H9 (cell line): Measurements from ENCODE around the gene AK4. TPM values are rescaled to one million over a fixed set of nuclear protein-coding genes. Genes with fewer than 3 reads are reported as not detected.

Experiments
- DNase-seq: peaks from one replicate; pipeline ENCODE4 v3.0.0-alpha.2; 2017
- H2AFZ ChIP-seq: one replicate; pipeline ENCODE4 v1.6.1; 2013; ENCODE audit warnings: mild to moderate bottlenecking, low read length, control low read depth, moderate library complexity
- H2AK5ac ChIP-seq: 2 replicates; pipeline ENCODE4 v1.6.1; 2013; ENCODE audit warnings: low read length, control low read depth, mixed read lengths; ENCODE audit not compliant: insufficient read length
- H2BK120ac ChIP-seq: one replicate; pipeline ENCODE4 v1.6.1; 2013; ENCODE audit warnings: low read depth, mild to moderate bottlenecking, low read length, control low read depth, inconsistent platforms; ENCODE audit not compliant: poor library complexity, severe bottlenecking
- H2BK12ac ChIP-seq: 2 replicates; pipeline ENCODE4 v1.6.1; 2013; ENCODE audit warnings: low read length, control low read depth, mixed read lengths, low read depth; ENCODE audit not compliant: insufficient read length
- H2BK15ac ChIP-seq: 2 replicates; pipeline ENCODE4 v1.6.1; 2013; ENCODE audit warnings: low read depth, low read length, control low read depth
- H2BK20ac ChIP-seq: one replicate; pipeline ENCODE4 v1.6.1; 2013; ENCODE audit warnings: low read depth, mild to moderate bottlenecking, low read length, control low read depth, inconsistent platforms; ENCODE audit not compliant: poor library complexity, severe bottlenecking
- H2BK5ac ChIP-seq: 2 replicates; pipeline ENCODE4 v1.6.1; 2013; ENCODE audit warnings: low read length, control low read depth, mixed read lengths; ENCODE audit not compliant: insufficient read length
- H3K14ac ChIP-seq: 2 replicates; pipeline ENCODE4 v1.6.1; 2013; ENCODE audit warnings: low read length, control low read depth; ENCODE audit not compliant: insufficient read depth
- H3K18ac ChIP-seq: 2 replicates; pipeline ENCODE4 v1.6.1; 2013; ENCODE audit warnings: low read depth, mild to moderate bottlenecking, mixed read lengths, low read length, control low read depth; ENCODE audit not compliant: insufficient read length
- H3K23ac ChIP-seq: 2 replicates; pipeline ENCODE4 v1.6.1; 2013; ENCODE audit warnings: low read length, control low read depth, mixed read lengths, low read depth; ENCODE audit not compliant: insufficient read length
- H3K23me2 ChIP-seq: 2 replicates; pipeline ENCODE4 v1.6.1; 2013; ENCODE audit warnings: low read depth, mild to moderate bottlenecking, mixed read lengths, low read length, control low read depth; ENCODE audit not compliant: insufficient read length, poor library complexity, severe bottlenecking
- H3K27ac ChIP-seq: 2 replicates; pipeline ENCODE4 v1.5.1; 2013; ENCODE audit warnings: low read length, control low read depth, mixed read lengths, low read depth; ENCODE audit not compliant: insufficient read length
- H3K27me3 ChIP-seq: 2 replicates; pipeline ENCODE4 v1.6.1; 2013; ENCODE audit warnings: low read length, control low read depth, inconsistent platforms; ENCODE audit not compliant: insufficient read depth
- H3K4ac ChIP-seq: 2 replicates; pipeline ENCODE4 v1.6.1; 2013; ENCODE audit warnings: low read depth, mild to moderate bottlenecking, control low read depth, inconsistent platforms, low read length, moderate library complexity
- H3K4me1 ChIP-seq: 2 replicates; pipeline ENCODE4 v1.6.1; 2013; ENCODE audit warnings: low read length, control low read depth, inconsistent platforms; ENCODE audit not compliant: insufficient read depth
- H3K4me2 ChIP-seq: 2 replicates; pipeline ENCODE4 v1.6.1; 2013; ENCODE audit warnings: low read length, control low read depth, mixed read lengths; ENCODE audit not compliant: insufficient read length, insufficient read depth
- H3K56ac ChIP-seq: 2 replicates; pipeline ENCODE4 v1.6.1; 2013; ENCODE audit warnings: low read depth, mild to moderate bottlenecking, mixed read lengths, low read length, control low read depth; ENCODE audit not compliant: insufficient read length
- H3K79me1 ChIP-seq: 2 replicates; pipeline ENCODE4 v1.6.1; 2013; ENCODE audit warnings: low read depth, mild to moderate bottlenecking, moderate library complexity, low read length, control low read depth, inconsistent platforms; ENCODE audit not compliant: insufficient read depth, poor library complexity, severe bottlenecking
- H3K79me2 ChIP-seq: 2 replicates; pipeline ENCODE4 v1.6.1; 2013; ENCODE audit warnings: low read length, control low read depth, inconsistent platforms; ENCODE audit not compliant: insufficient read depth
- H3K9ac ChIP-seq: 2 replicates; pipeline ENCODE4 v1.6.1; 2013; ENCODE audit warnings: low read length, control low read depth, mixed read lengths; ENCODE audit not compliant: insufficient read length; ENCODE audit errors: extremely low read depth
- H3K9me3 ChIP-seq: one replicate; pipeline ENCODE4 v1.6.1; 2013; ENCODE audit warnings: low read depth, low read length, inconsistent platforms; ENCODE audit not compliant: control insufficient read depth
- H3T11ph ChIP-seq: one replicate; pipeline ENCODE4 v1.6.1; 2013; ENCODE audit warnings: mild to moderate bottlenecking, low read length, control low read depth, inconsistent platforms
- H4K20me1 ChIP-seq: one replicate; pipeline ENCODE4 v1.6.1; 2013; ENCODE audit not compliant: control insufficient read depth, insufficient read length, insufficient read depth
- H4K5ac ChIP-seq: 2 replicates; pipeline ENCODE4 v1.6.1; 2013; ENCODE audit warnings: low read depth, mild to moderate bottlenecking, mixed read lengths, low read length, control low read depth; ENCODE audit not compliant: insufficient read length
- H4K8ac ChIP-seq: replicated peaks from 2 replicates; pipeline ENCODE4 v1.6.1; 2013; ENCODE audit warnings: low read length, control low read depth, mixed read lengths, low read depth; ENCODE audit not compliant: insufficient read length
- H4K91ac ChIP-seq: 2 replicates; pipeline ENCODE4 v1.6.1; 2013; ENCODE audit warnings: low read depth, mild to moderate bottlenecking, moderate library complexity, mixed read lengths, low read length, control low read depth; ENCODE audit not compliant: insufficient read length
- H3K27ac Mint-ChIP-seq, 3 experiments: 2 replicates in 2 of 3; 3 replicates in 1 of 3; pipeline ENCODE4 v1.8.0; 2020 to 2021; ENCODE audit warnings: mixed read lengths in 3 of 3, mild to moderate bottlenecking in 1 of 3, moderate library complexity in 1 of 3
- H3K27me3 Mint-ChIP-seq: 2 replicates; pipeline ENCODE4 v1.8.0; 2021; ENCODE audit warnings: low read depth, mild to moderate bottlenecking, moderate library complexity, mixed read lengths
- H3K36me3 Mint-ChIP-seq, 3 experiments: 2 replicates in 2 of 3; 3 replicates in 1 of 3; pipeline ENCODE4 v1.8.0; 2020 to 2021; ENCODE audit warnings: low read depth in 3 of 3, mixed read lengths in 3 of 3; ENCODE audit not compliant: insufficient read depth in 1 of 3
- H3K4me1 Mint-ChIP-seq, 2 experiments: 2 replicates each; pipeline ENCODE4 v1.8.0; 2020; ENCODE audit warnings: mixed read lengths in 2 of 2
- H3K4me3 Mint-ChIP-seq, 2 experiments: 2 replicates in 1 of 2; 3 replicates in 1 of 2; pipeline ENCODE4 v1.8.0; 2020 to 2021; ENCODE audit warnings: mild to moderate bottlenecking in 2 of 2, mixed read lengths in 2 of 2, moderate library complexity in 1 of 2
- H3K9me3 Mint-ChIP-seq, 2 experiments: 2 replicates in 1 of 2; 3 replicates in 1 of 2; pipeline ENCODE4 v1.8.0; 2020; ENCODE audit warnings: mild to moderate bottlenecking in 2 of 2, mixed read lengths in 2 of 2, moderate library complexity in 1 of 2
- WGBS: extraction: QIAGEN DNeasy Blood & Tissue Kit; methylation state at CpG from one replicate; pipeline ENCODE4 v1.1.7; 2013; ENCODE audit warnings: missing lambda C conversion rate, low lambda C conversion rate, mixed read lengths; ENCODE audit not compliant: insufficient read length; ENCODE audit errors: extremely low coverage; 5-methylcytosine and 5-hydroxymethylcytosine counted together
- total RNA-seq: library from RNA; stranded (reverse); gene quantifications from 2 replicates; pipeline ENCODE4 v1.2.1, GENCODE V29; 2021
- TF ChIP-seq, protein P1 (sequence below): fragments of 200-600 bp; sonication (generic); conservative IDR thresholded peaks from 3 replicates; pipeline ENCODE4 v1.8.0; 2021; ENCODE audit warnings: antibody characterized with exemption, mild to moderate bottlenecking

Gene AK4
- total RNA-seq, 1 experiment from 2014 or later, result 45.6 TPM

DNA sequence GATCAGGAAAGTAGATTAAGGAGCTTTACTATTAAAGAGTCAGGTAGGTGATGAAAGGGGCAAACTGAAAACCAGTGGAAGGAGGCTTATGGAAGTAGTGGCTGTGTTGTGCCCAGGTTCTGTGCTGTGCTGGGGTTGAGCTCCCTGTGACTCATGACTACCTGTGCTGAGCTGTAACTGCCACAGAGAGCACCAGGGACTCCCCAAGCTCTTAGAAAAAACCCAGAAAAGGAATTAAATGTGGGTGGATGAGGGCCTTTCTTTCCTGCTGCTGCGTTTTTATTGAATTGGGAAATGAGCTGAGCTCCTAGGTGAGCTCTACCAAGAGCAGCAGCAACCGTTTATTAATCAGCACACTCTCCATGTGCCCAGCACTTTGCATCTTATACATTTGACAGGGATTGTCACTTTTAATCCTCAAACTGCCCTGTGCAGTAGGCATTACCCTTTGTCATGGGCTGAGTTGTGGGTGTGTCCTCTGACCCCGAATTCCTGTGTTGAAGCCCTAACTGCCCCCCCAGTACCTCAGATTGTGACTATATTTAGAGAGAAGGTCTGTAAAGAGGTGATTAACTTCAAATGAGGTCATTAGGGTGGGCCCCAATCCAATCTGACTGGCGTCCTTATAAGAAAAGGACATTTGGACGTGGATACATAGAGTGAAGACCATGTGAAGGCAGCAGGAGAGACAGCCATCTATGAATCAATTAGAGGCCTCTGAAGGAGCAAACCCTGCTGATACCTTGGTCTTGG is 65.4 kb downstream of the AK4 start:
- Mint-ChIP-seq H3K9me3 (0 out of 5 replicates have a peak, but pooled peaks cover 0 to 2% of the 10 kb centered on the region in 2 experiments), H3K4me1 (peaks cover 16 to 19% of the 10 kb centered on the region in 2 experiments), H3K27me3 (no peaks in the 10 kb centered on the region), H3K4me3 (no peak overlapping the region), H3K36me3 (peaks cover 0 to 14% (median 0%) of the 10 kb centered on the region in 3 experiments; a peak in 3 of 7 replicates), H3K27ac (no peak overlapping the region)
- Histone ChIP-seq H3K27ac (no peak overlapping the region), H4K91ac (no peak overlapping the region), H3K23me2 (no peaks in the 10 kb centered on the region), H3K23ac (no peak overlapping the region), H3K79me1 (no peaks in the 10 kb centered on the region), H3K14ac (no peak overlapping the region), H4K20me1 (no peaks in the 10 kb centered on the region), H2BK12ac (no peak overlapping the region), H2BK15ac (no peak overlapping the region), H3K9me3 (no peaks in the 10 kb centered on the region), H3K4me2 (no peak overlapping the region), H4K8ac (no peak overlapping the region), H3K4ac (no peak overlapping the region), H3K79me2 (peaks cover 8% of the 10 kb centered on the region; the same call in 1 of the 2 replicates), H3K4me1 (peaks cover 3% of the 10 kb centered on the region; the same call in 1 of the 2 replicates), H3K27me3 (no peaks in the 10 kb centered on the region), H3K18ac (no peak overlapping the region), H3T11ph (no peak overlapping the region), H3K9ac (no peak overlapping the region), H2BK20ac (no peak overlapping the region), H2AK5ac (no peak overlapping the region), H4K5ac (no peak overlapping the region), H2BK5ac (no peak overlapping the region), H3K56ac (no peak overlapping the region), H2BK120ac (no peak overlapping the region), H2AFZ (no peak overlapping the region)
- no CpG with 5 or more reads among the region's 5 CpGs for WGBS
- TF ChIP-seq, protein P1, sequence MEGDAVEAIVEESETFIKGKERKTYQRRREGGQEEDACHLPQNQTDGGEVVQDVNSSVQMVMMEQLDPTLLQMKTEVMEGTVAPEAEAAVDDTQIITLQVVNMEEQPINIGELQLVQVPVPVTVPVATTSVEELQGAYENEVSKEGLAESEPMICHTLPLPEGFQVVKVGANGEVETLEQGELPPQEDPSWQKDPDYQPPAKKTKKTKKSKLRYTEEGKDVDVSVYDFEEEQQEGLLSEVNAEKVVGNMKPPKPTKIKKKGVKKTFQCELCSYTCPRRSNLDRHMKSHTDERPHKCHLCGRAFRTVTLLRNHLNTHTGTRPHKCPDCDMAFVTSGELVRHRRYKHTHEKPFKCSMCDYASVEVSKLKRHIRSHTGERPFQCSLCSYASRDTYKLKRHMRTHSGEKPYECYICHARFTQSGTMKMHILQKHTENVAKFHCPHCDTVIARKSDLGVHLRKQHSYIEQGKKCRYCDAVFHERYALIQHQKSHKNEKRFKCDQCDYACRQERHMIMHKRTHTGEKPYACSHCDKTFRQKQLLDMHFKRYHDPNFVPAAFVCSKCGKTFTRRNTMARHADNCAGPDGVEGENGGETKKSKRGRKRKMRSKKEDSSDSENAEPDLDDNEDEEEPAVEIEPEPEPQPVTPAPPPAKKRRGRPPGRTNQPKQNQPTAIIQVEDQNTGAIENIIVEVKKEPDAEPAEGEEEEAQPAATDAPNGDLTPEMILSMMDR, result no peak
- DNase-seq, result no peak
